HepG2 (cell line): ENCODE data around the gene SULT4A1. TPM values are rescaled to one million over a fixed set of nuclear protein-coding genes. Genes with fewer than 3 reads are reported as not detected.

ENCODE experiments used
- ATAC-seq: fragments of 200-7000 bp; cut with Tn5 transposase; 3 replicates; pipeline ENCODE4 v1.9.1; 2020; ENCODE audit warnings: mild to moderate bottlenecking, moderate library complexity
- BruUV-seq: library from RNA; stranded (reverse); fragments of 400-500 nt; replicated peaks from 2 replicates; lab custom pipeline; 2021; lab: Mats Ljungman, UMichigan
- CTCF ChIA-PET: fragments of 300-600 bp; formaldehyde crosslinking; extraction: SDS; loops from one replicate; lab custom pipeline; 2021; ENCODE audit warnings: low total read pairs, inconsistent platforms, low intra/inter-chr PET ratio; lab: Yijun Ruan, JAX
- POLR2A ChIA-PET: fragments of 350-600 bp; sonication (Branson Sonifier 250); formaldehyde crosslinking; loops from one replicate; lab custom pipeline; 2020; ENCODE audit warnings: antibody characterized with exemption, inconsistent platforms; lab: Yijun Ruan, JAX
- DNase-seq: peaks from one replicate; pipeline ENCODE4 v3.0.0-alpha.2; 2015; ENCODE audit warnings: low spot score
- FAIRE-seq: peaks from 3 replicates; lab custom pipeline; 2011; peaks lifted over from hg19 to GRCh38; lab: Jason Lieb, UNC
- H2AFZ ChIP-seq: one replicate; pipeline ENCODE4 v1.6.1; 2011; ENCODE audit warnings: low read length, inconsistent platforms
- H3K27ac ChIP-seq: fragments of 300-600 bp; 3 replicates; pipeline ENCODE4 v1.8.0; 2011; ENCODE audit warnings: mixed run types, mild to moderate bottlenecking, mixed read lengths, low read length, inconsistent platforms; ENCODE audit not compliant: insufficient read depth; ENCODE audit errors: extremely low read length
- H3K27me3 ChIP-seq, 2 experiments: fragments of 200-600 bp in 1 of 2; 2 replicates in 1 of 2; 3 replicates in 1 of 2; pipeline versions ENCODE4 v1.6.0 to v1.8.0; 2011; ENCODE audit warnings: low read length in 2 of 2, mild to moderate bottlenecking in 2 of 2, moderate library complexity in 2 of 2, inconsistent platforms in 1 of 2; ENCODE audit not compliant: insufficient read depth in 2 of 2, control insufficient read depth in 1 of 2
- H3K36me3 ChIP-seq, 2 experiments: fragments of 200-600 bp in 1 of 2; replicated peaks in 1 of 2; 2 replicates in 1 of 2; 3 replicates in 1 of 2; pipeline versions ENCODE4 v1.5.1 to v1.8.0; 2011; ENCODE audit warnings: low read length in 2 of 2, inconsistent platforms in 1 of 2; ENCODE audit not compliant: insufficient read depth in 2 of 2, control insufficient read depth in 1 of 2
- H3K4me1 ChIP-seq: 2 replicates; pipeline ENCODE4 v1.5.1; 2012; ENCODE audit warnings: low read length, inconsistent platforms; ENCODE audit not compliant: insufficient read depth
- H3K4me2 ChIP-seq: 2 replicates; pipeline ENCODE4 v1.6.0; 2011; ENCODE audit warnings: low read depth, low read length, inconsistent platforms
- H3K4me3 ChIP-seq, 3 experiments: fragments of 200-600 bp in 1 of 3; sonication (generic), shearing (Covaris generic) in 1 of 3; replicated peaks in 1 of 3; 2 replicates each; pipeline ENCODE4 v1.5.1; 2011 to 2016; ENCODE audit warnings: low read length in 3 of 3, inconsistent platforms in 2 of 3, low read depth in 2 of 3, mild to moderate bottlenecking in 2 of 3, control low read depth in 1 of 3, mixed read lengths in 1 of 3; ENCODE audit not compliant: insufficient read depth in 1 of 3
- H3K79me2 ChIP-seq: one replicate; pipeline ENCODE4 v1.6.1; 2011; ENCODE audit warnings: low read length, inconsistent platforms; ENCODE audit not compliant: insufficient read depth
- H3K9ac ChIP-seq: 2 replicates; pipeline ENCODE4 v1.6.0; 2011; ENCODE audit warnings: mild to moderate bottlenecking, low read depth, low read length, inconsistent platforms; ENCODE audit not compliant: insufficient read depth
- H3K9me3 ChIP-seq: 2 replicates; pipeline ENCODE4 v1.5.1; 2012; ENCODE audit warnings: mild to moderate bottlenecking, low read length
- H4K20me1 ChIP-seq: 2 replicates; pipeline ENCODE4 v1.6.0; 2011; ENCODE audit warnings: inconsistent platforms, mild to moderate bottlenecking, low read length, moderate library complexity; ENCODE audit not compliant: insufficient read depth
- PHF8 ChIP-seq: sonication (generic); formaldehyde crosslinking; IDR thresholded peaks from 2 replicates; pipeline ENCODE4 v1.5.0; 2020; ENCODE audit warnings: missing genetic modification reagents
- STAG1 ChIP-seq: sonication (generic); formaldehyde crosslinking; IDR thresholded peaks from 2 replicates; pipeline ENCODE4 v1.4.0; 2020; ENCODE audit warnings: missing genetic modification reagents
- WGBS: methylation state at CpG from one replicate; pipeline ENCODE4 v1.1.6; 2017; ENCODE audit warnings: low lambda C conversion rate; 5-methylcytosine and 5-hydroxymethylcytosine counted together
- in situ Hi-C: cut with HindIII; loops from 2 replicates; pipeline ENCODE4 v1.10.0; 2017; ENCODE audit warnings: low pct_unique_long_range_greater_than_20kb; ENCODE audit not compliant: extremely low pct_ligation_motif_present
- intact Hi-C: fragments of 100-400 bp; cut with micrococcal nuclease; formaldehyde crosslinking; loops from one replicate; pipeline ENCODE4 v1.10.0; 2022; ENCODE audit not compliant: unreplicated experiment
- polyA plus RNA-seq, 8 experiments: library from polyadenylated mRNA; depleted of rRNA in 3 of 8; stranded (reverse) in 7 of 8; unstranded in 1 of 8; fragments of >200 nt; fragmentation: Illumina TruSeq in 4 of 8; extraction: Trizol in 4 of 8; gene quantifications; 2 replicates each; pipeline versions ENCODE4 v1.2.1 to v1.2.3, GENCODE V29; 2011 to 2016; ENCODE audit warnings: low read depth in 4 of 8, missing spikeins in 1 of 8, mixed read lengths in 1 of 8; ENCODE audit not compliant: insufficient read depth in 1 of 8
- total RNA-seq, 5 experiments: library from RNA; depleted of rRNA; stranded (reverse); fragments of >200 nt; fragmentation: Illumina TruSeq; extraction: Trizol; gene quantifications; 2 replicates each; pipeline ENCODE4 v1.2.3, GENCODE V29; 2016; ENCODE audit warnings: low read depth in 1 of 5
- TF ChIP-seq, protein P1 (sequence below): sonication (generic); formaldehyde crosslinking; IDR thresholded peaks from 2 replicates; pipeline ENCODE4 v1.5.0; 2020; ENCODE audit warnings: mild to moderate bottlenecking, missing genetic modification reagents, moderate library complexity
- TF ChIP-seq, protein P2 (sequence below): sonication (generic); formaldehyde crosslinking; IDR thresholded peaks from 2 replicates; pipeline ENCODE4 v1.9.0; 2022; ENCODE audit warnings: low read depth, missing genetic modification reagents

SULT4A1 gene
- total and polyA plus RNA-seq, 2 of the 13 experiments (the other 11 are each of a cell fraction or from before 2014, with no cell fraction given): not detected

DNA sequence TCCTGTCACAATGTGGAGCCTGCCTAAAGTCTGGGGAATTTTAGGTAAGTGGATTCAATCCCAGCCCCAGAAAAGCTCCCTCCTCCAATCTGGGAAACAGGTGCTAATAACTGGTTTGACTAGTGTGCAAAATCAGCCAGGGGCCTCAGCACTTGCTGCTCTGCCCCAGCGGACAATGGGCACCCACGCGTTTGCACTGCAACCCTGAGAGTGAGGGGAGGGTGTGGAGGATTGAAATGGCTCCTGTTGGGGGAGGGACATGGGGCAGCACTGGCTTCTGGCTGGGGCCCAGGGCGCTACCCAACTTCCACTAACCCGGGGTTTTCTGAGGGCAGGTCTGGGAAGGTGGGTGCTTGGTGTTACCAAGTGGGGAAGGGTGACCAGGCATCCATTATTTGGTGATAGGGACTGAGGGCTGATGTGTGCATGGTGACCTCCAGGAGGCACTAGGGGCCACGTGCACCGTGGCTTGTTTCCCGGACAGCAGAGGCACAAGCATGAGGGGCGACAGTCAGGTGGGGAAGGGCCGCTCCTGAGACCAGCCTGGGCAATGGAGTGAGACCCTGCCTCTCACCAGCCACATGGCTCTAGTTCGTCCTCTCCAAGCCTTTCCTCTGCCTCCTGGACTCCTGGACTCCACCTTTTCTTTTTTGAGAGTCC lies 33.8 kb upstream of the SULT4A1 start:
- ATAC-seq: peak; percentile 46
- CTCF ChIA-PET: no interaction called here
- POLR2A ChIA-PET: no interaction called here
- no TSS peak for BruUV-seq
- Histone ChIP-seq H3K27ac (no peak overlapping the region), H3K79me2 (no peaks in the 10 kb centered on the region), H3K4me3 (no peak overlapping the region), H4K20me1 (peaks cover 4% of the 10 kb centered on the region; the same call in 1 of the 2 replicates), H3K4me1 (no peaks in the 10 kb centered on the region), H3K4me2 (no peak overlapping the region), H3K9me3 (no peaks in the 10 kb centered on the region), H2AFZ (no peak overlapping the region), H3K36me3 (no peaks in the 10 kb centered on the region), H3K9ac (no peak overlapping the region), H3K27me3 (peaks cover 13 to 61% of the 10 kb centered on the region in 2 experiments; a peak in 4 of 5 replicates)
- TF ChIP-seq, protein P1, sequence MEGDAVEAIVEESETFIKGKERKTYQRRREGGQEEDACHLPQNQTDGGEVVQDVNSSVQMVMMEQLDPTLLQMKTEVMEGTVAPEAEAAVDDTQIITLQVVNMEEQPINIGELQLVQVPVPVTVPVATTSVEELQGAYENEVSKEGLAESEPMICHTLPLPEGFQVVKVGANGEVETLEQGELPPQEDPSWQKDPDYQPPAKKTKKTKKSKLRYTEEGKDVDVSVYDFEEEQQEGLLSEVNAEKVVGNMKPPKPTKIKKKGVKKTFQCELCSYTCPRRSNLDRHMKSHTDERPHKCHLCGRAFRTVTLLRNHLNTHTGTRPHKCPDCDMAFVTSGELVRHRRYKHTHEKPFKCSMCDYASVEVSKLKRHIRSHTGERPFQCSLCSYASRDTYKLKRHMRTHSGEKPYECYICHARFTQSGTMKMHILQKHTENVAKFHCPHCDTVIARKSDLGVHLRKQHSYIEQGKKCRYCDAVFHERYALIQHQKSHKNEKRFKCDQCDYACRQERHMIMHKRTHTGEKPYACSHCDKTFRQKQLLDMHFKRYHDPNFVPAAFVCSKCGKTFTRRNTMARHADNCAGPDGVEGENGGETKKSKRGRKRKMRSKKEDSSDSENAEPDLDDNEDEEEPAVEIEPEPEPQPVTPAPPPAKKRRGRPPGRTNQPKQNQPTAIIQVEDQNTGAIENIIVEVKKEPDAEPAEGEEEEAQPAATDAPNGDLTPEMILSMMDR: peak; percentile 26
- TF ChIP-seq, protein P2, sequence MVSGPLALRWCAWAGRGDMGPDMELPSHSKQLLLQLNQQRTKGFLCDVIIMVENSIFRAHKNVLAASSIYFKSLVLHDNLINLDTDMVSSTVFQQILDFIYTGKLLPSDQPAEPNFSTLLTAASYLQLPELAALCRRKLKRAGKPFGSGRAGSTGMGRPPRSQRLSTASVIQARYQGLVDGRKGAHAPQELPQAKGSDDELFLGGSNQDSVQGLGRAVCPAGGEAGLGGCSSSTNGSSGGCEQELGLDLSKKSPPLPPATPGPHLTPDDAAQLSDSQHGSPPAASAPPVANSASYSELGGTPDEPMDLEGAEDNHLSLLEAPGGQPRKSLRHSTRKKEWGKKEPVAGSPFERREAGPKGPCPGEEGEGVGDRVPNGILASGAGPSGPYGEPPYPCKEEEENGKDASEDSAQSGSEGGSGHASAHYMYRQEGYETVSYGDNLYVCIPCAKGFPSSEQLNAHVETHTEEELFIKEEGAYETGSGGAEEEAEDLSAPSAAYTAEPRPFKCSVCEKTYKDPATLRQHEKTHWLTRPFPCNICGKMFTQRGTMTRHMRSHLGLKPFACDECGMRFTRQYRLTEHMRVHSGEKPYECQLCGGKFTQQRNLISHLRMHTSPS (CRISPR knock-in tag): no peak
- TF ChIP-seq STAG1: peak; percentile 31; the same call in 1 of the 2 replicates
- no peak for TF ChIP-seq PHF8 (CRISPR knock-in tag)
- no peak for FAIRE-seq
- 16% methylated on average over 5 of the region's 11 CpGs for WGBS
- no peak for DNase-seq
- intact Hi-C loops: no loop called here
- in situ Hi-C loops: loop anchor here (25.0 kb wide), 1 partner anchor 741 kb away; no protein-coding TSS in a partner anchor
